H9 (cell line): ENCODE data around the gene MARCHF3. TPM values are rescaled to one million over a fixed set of nuclear protein-coding genes. Genes with fewer than 3 reads are reported as not detected.
"Not testable (repeated sequence)": the region's sequence is repeated elsewhere in the genome, so short reads cannot be mapped to it uniquely, and the experiment has no call there.

Experiments
- DNase-seq: peaks from one replicate; pipeline ENCODE4 v3.0.0-alpha.2; 2017
- H2AFZ ChIP-seq: one replicate; pipeline ENCODE4 v1.6.1; 2013; ENCODE audit warnings: mild to moderate bottlenecking, low read length, control low read depth, moderate library complexity
- H2AK5ac ChIP-seq: 2 replicates; pipeline ENCODE4 v1.6.1; 2013; ENCODE audit warnings: low read length, control low read depth, mixed read lengths; ENCODE audit not compliant: insufficient read length
- H2BK120ac ChIP-seq: one replicate; pipeline ENCODE4 v1.6.1; 2013; ENCODE audit warnings: low read depth, mild to moderate bottlenecking, low read length, control low read depth, inconsistent platforms; ENCODE audit not compliant: poor library complexity, severe bottlenecking
- H2BK12ac ChIP-seq: 2 replicates; pipeline ENCODE4 v1.6.1; 2013; ENCODE audit warnings: low read length, control low read depth, mixed read lengths, low read depth; ENCODE audit not compliant: insufficient read length
- H2BK15ac ChIP-seq: 2 replicates; pipeline ENCODE4 v1.6.1; 2013; ENCODE audit warnings: low read depth, low read length, control low read depth
- H2BK20ac ChIP-seq: one replicate; pipeline ENCODE4 v1.6.1; 2013; ENCODE audit warnings: low read depth, mild to moderate bottlenecking, low read length, control low read depth, inconsistent platforms; ENCODE audit not compliant: poor library complexity, severe bottlenecking
- H2BK5ac ChIP-seq: 2 replicates; pipeline ENCODE4 v1.6.1; 2013; ENCODE audit warnings: low read length, control low read depth, mixed read lengths; ENCODE audit not compliant: insufficient read length
- H3K14ac ChIP-seq: 2 replicates; pipeline ENCODE4 v1.6.1; 2013; ENCODE audit warnings: low read length, control low read depth; ENCODE audit not compliant: insufficient read depth
- H3K18ac ChIP-seq: 2 replicates; pipeline ENCODE4 v1.6.1; 2013; ENCODE audit warnings: low read depth, mild to moderate bottlenecking, mixed read lengths, low read length, control low read depth; ENCODE audit not compliant: insufficient read length
- H3K23ac ChIP-seq: 2 replicates; pipeline ENCODE4 v1.6.1; 2013; ENCODE audit warnings: low read length, control low read depth, mixed read lengths, low read depth; ENCODE audit not compliant: insufficient read length
- H3K23me2 ChIP-seq: 2 replicates; pipeline ENCODE4 v1.6.1; 2013; ENCODE audit warnings: low read depth, mild to moderate bottlenecking, mixed read lengths, low read length, control low read depth; ENCODE audit not compliant: insufficient read length, poor library complexity, severe bottlenecking
- H3K27ac ChIP-seq: 2 replicates; pipeline ENCODE4 v1.5.1; 2013; ENCODE audit warnings: low read length, control low read depth, mixed read lengths, low read depth; ENCODE audit not compliant: insufficient read length
- H3K27me3 ChIP-seq: 2 replicates; pipeline ENCODE4 v1.6.1; 2013; ENCODE audit warnings: low read length, control low read depth, inconsistent platforms; ENCODE audit not compliant: insufficient read depth
- H3K4ac ChIP-seq: 2 replicates; pipeline ENCODE4 v1.6.1; 2013; ENCODE audit warnings: low read depth, mild to moderate bottlenecking, control low read depth, inconsistent platforms, low read length, moderate library complexity
- H3K4me1 ChIP-seq: 2 replicates; pipeline ENCODE4 v1.6.1; 2013; ENCODE audit warnings: low read length, control low read depth, inconsistent platforms; ENCODE audit not compliant: insufficient read depth
- H3K4me2 ChIP-seq: 2 replicates; pipeline ENCODE4 v1.6.1; 2013; ENCODE audit warnings: low read length, control low read depth, mixed read lengths; ENCODE audit not compliant: insufficient read length, insufficient read depth
- H3K56ac ChIP-seq: 2 replicates; pipeline ENCODE4 v1.6.1; 2013; ENCODE audit warnings: low read depth, mild to moderate bottlenecking, mixed read lengths, low read length, control low read depth; ENCODE audit not compliant: insufficient read length
- H3K79me1 ChIP-seq: 2 replicates; pipeline ENCODE4 v1.6.1; 2013; ENCODE audit warnings: low read depth, mild to moderate bottlenecking, moderate library complexity, low read length, control low read depth, inconsistent platforms; ENCODE audit not compliant: insufficient read depth, poor library complexity, severe bottlenecking
- H3K79me2 ChIP-seq: 2 replicates; pipeline ENCODE4 v1.6.1; 2013; ENCODE audit warnings: low read length, control low read depth, inconsistent platforms; ENCODE audit not compliant: insufficient read depth
- H3K9ac ChIP-seq: 2 replicates; pipeline ENCODE4 v1.6.1; 2013; ENCODE audit warnings: low read length, control low read depth, mixed read lengths; ENCODE audit not compliant: insufficient read length; ENCODE audit errors: extremely low read depth
- H3K9me3 ChIP-seq: one replicate; pipeline ENCODE4 v1.6.1; 2013; ENCODE audit warnings: low read depth, low read length, inconsistent platforms; ENCODE audit not compliant: control insufficient read depth
- H3T11ph ChIP-seq: one replicate; pipeline ENCODE4 v1.6.1; 2013; ENCODE audit warnings: mild to moderate bottlenecking, low read length, control low read depth, inconsistent platforms
- H4K20me1 ChIP-seq: one replicate; pipeline ENCODE4 v1.6.1; 2013; ENCODE audit not compliant: control insufficient read depth, insufficient read length, insufficient read depth
- H4K5ac ChIP-seq: 2 replicates; pipeline ENCODE4 v1.6.1; 2013; ENCODE audit warnings: low read depth, mild to moderate bottlenecking, mixed read lengths, low read length, control low read depth; ENCODE audit not compliant: insufficient read length
- H4K8ac ChIP-seq: replicated peaks from 2 replicates; pipeline ENCODE4 v1.6.1; 2013; ENCODE audit warnings: low read length, control low read depth, mixed read lengths, low read depth; ENCODE audit not compliant: insufficient read length
- H4K91ac ChIP-seq: 2 replicates; pipeline ENCODE4 v1.6.1; 2013; ENCODE audit warnings: low read depth, mild to moderate bottlenecking, moderate library complexity, mixed read lengths, low read length, control low read depth; ENCODE audit not compliant: insufficient read length
- H3K27ac Mint-ChIP-seq, 3 experiments: 2 replicates in 2 of 3; 3 replicates in 1 of 3; pipeline ENCODE4 v1.8.0; 2020 to 2021; ENCODE audit warnings: mixed read lengths in 3 of 3, mild to moderate bottlenecking in 1 of 3, moderate library complexity in 1 of 3
- H3K27me3 Mint-ChIP-seq: 2 replicates; pipeline ENCODE4 v1.8.0; 2021; ENCODE audit warnings: low read depth, mild to moderate bottlenecking, moderate library complexity, mixed read lengths
- H3K36me3 Mint-ChIP-seq, 3 experiments: 2 replicates in 2 of 3; 3 replicates in 1 of 3; pipeline ENCODE4 v1.8.0; 2020 to 2021; ENCODE audit warnings: low read depth in 3 of 3, mixed read lengths in 3 of 3; ENCODE audit not compliant: insufficient read depth in 1 of 3
- H3K4me1 Mint-ChIP-seq, 2 experiments: 2 replicates each; pipeline ENCODE4 v1.8.0; 2020; ENCODE audit warnings: mixed read lengths in 2 of 2
- H3K4me3 Mint-ChIP-seq, 2 experiments: 2 replicates in 1 of 2; 3 replicates in 1 of 2; pipeline ENCODE4 v1.8.0; 2020 to 2021; ENCODE audit warnings: mild to moderate bottlenecking in 2 of 2, mixed read lengths in 2 of 2, moderate library complexity in 1 of 2
- H3K9me3 Mint-ChIP-seq, 2 experiments: 2 replicates in 1 of 2; 3 replicates in 1 of 2; pipeline ENCODE4 v1.8.0; 2020; ENCODE audit warnings: mild to moderate bottlenecking in 2 of 2, mixed read lengths in 2 of 2, moderate library complexity in 1 of 2
- CTCF ChIP-seq: fragments of 200-600 bp; sonication (generic); conservative IDR thresholded peaks from 3 replicates; pipeline ENCODE4 v1.8.0; 2021; ENCODE audit warnings: antibody characterized with exemption, mild to moderate bottlenecking
- WGBS: extraction: QIAGEN DNeasy Blood & Tissue Kit; methylation state at CpG from one replicate; pipeline ENCODE4 v1.1.7; 2013; ENCODE audit warnings: missing lambda C conversion rate, low lambda C conversion rate, mixed read lengths; ENCODE audit not compliant: insufficient read length; ENCODE audit errors: extremely low coverage; 5-methylcytosine and 5-hydroxymethylcytosine counted together
- total RNA-seq: library from RNA; stranded (reverse); gene quantifications from 2 replicates; pipeline ENCODE4 v1.2.1, GENCODE V29; 2021

The MARCHF3 gene
- total RNA-seq, 1 experiment from 2014 or later: 17.7 TPM

GRCh38 chr5:126909856-126910255 lies 120.5 kb downstream of the MARCHF3 start:
- Histone ChIP-seq H3K4me1 (no peaks in the 10 kb centered on the region), H3K23ac (no peak overlapping the region), H2BK120ac (no peak overlapping the region), H4K20me1 (no peaks in the 10 kb centered on the region), H3K79me2 (no peaks in the 10 kb centered on the region), H3K9ac (no peak overlapping the region), H3K79me1 (no peaks in the 10 kb centered on the region), H3T11ph (no peak overlapping the region), H2AFZ (no peak overlapping the region), H3K4ac (no peak overlapping the region), H4K91ac (no peak overlapping the region), H3K27ac (no peak overlapping the region), H2BK20ac (no peak overlapping the region), H2BK12ac (no peak overlapping the region), H3K4me2 (no peak overlapping the region), H3K56ac (no peak overlapping the region), H4K8ac (no peak overlapping the region), H4K5ac (no peak overlapping the region), H2BK5ac (no peak overlapping the region), H3K27me3 (no peaks in the 10 kb centered on the region), H3K9me3 (peaks cover 13% of the 10 kb centered on the region), H3K18ac (no peak overlapping the region), H3K23me2 (no peaks in the 10 kb centered on the region), H2AK5ac (no peak overlapping the region), H2BK15ac (no peak overlapping the region), H3K14ac (no peak overlapping the region)
- H3K4me3 Mint-ChIP-seq: no peak overlapping the region
- no CpG with 5 or more reads among the region's 2 CpGs for WGBS
- no peak overlapping the region for H3K27ac Mint-ChIP-seq
- no peak for TF ChIP-seq CTCF
- peaks cover 0 to 4% of the 10 kb centered on the region in 2 experiments; a peak in 3 of 4 replicates for H3K4me1 Mint-ChIP-seq
- H3K27me3 Mint-ChIP-seq: no peaks in the 10 kb centered on the region
- DNase-seq: no peak
- peaks cover 38 to 39% of the 10 kb centered on the region in 2 experiments for H3K9me3 Mint-ChIP-seq
- H3K36me3 Mint-ChIP-seq: peaks cover 44 to 52% (median 51%) of the 10 kb centered on the region in 3 experiments

DNA sequence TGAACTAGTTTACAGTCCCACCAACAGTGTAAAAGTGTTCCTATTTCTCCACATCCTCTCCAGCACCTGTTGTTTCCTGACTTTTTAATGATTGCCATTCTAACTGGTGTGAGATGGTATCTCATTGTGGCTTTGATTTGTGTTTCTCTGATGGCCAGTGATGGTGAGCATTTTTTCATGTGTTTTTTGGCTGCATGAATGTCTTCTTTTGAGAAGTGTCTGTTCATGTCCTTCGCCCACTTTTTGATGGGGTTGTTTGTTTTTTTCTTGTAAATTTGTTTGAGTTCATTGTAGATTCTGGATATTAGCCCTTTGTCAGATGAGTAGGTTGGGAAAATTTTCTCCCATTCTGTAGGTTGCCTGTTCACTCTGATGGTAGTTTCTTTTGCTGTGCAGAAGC lies 126.0 kb downstream of the MARCHF3 start:
- Mint-ChIP-seq H3K36me3 (peaks cover 15 to 27% (median 16%) of the 10 kb centered on the region in 3 experiments; a peak in 6 of 7 replicates), H3K4me1 (peaks cover 10 to 12% of the 10 kb centered on the region in 2 experiments), H3K9me3 (peaks cover 17 to 22% of the 10 kb centered on the region in 2 experiments)
- H3K79me2 ChIP-seq, H4K20me1 ChIP-seq, H2BK12ac ChIP-seq, H3K27me3 Mint-ChIP-seq, H2AFZ ChIP-seq, H3K9me3 ChIP-seq, H3K27me3 ChIP-seq, H3K14ac ChIP-seq, H3K4me1 ChIP-seq, H3K9ac ChIP-seq, H4K5ac ChIP-seq, DNase-seq, H3K56ac ChIP-seq, H3K27ac ChIP-seq, H2BK5ac ChIP-seq, H3K23ac ChIP-seq, H3T11ph ChIP-seq, H3K23me2 ChIP-seq, H3K4me3 Mint-ChIP-seq, H2BK20ac ChIP-seq, H4K91ac ChIP-seq, H4K8ac ChIP-seq, H2AK5ac ChIP-seq, H3K4ac ChIP-seq, H3K18ac ChIP-seq, H3K4me2 ChIP-seq, H2BK120ac ChIP-seq, H3K79me1 ChIP-seq, H3K27ac Mint-ChIP-seq, H2BK15ac ChIP-seq: not testable (repeated sequence)
- no CpG with 5 or more reads among the region's 1 CpG for WGBS
